HepG2 (cell line): ENCODE data around the gene ETHE1. TPM values are rescaled to one million over a fixed set of nuclear protein-coding genes. Genes with fewer than 3 reads are reported as not detected.

Source experiments
- ATAC-seq: fragments of 200-7000 bp; cut with Tn5 transposase; 3 replicates; pipeline ENCODE4 v1.9.1; 2020; ENCODE audit warnings: mild to moderate bottlenecking, moderate library complexity
- BruUV-seq: library from RNA; stranded (reverse); fragments of 400-500 nt; replicated peaks from 2 replicates; lab custom pipeline; 2021; lab: Mats Ljungman, UMichigan
- CTCF ChIA-PET: fragments of 300-600 bp; formaldehyde crosslinking; extraction: SDS; loops from one replicate; lab custom pipeline; 2021; ENCODE audit warnings: low total read pairs, inconsistent platforms, low intra/inter-chr PET ratio; lab: Yijun Ruan, JAX
- POLR2A ChIA-PET: fragments of 350-600 bp; sonication (Branson Sonifier 250); formaldehyde crosslinking; loops from one replicate; lab custom pipeline; 2020; ENCODE audit warnings: antibody characterized with exemption, inconsistent platforms; lab: Yijun Ruan, JAX
- DNase-seq: peaks from one replicate; pipeline ENCODE4 v3.0.0-alpha.2; 2015; ENCODE audit warnings: low spot score
- FAIRE-seq: peaks from 3 replicates; lab custom pipeline; 2011; peaks lifted over from hg19 to GRCh38; lab: Jason Lieb, UNC
- H2AFZ ChIP-seq: one replicate; pipeline ENCODE4 v1.6.1; 2011; ENCODE audit warnings: low read length, inconsistent platforms
- H3K27ac ChIP-seq: fragments of 300-600 bp; 3 replicates; pipeline ENCODE4 v1.8.0; 2011; ENCODE audit warnings: mixed run types, mild to moderate bottlenecking, mixed read lengths, low read length, inconsistent platforms; ENCODE audit not compliant: insufficient read depth; ENCODE audit errors: extremely low read length
- H3K27me3 ChIP-seq, 2 experiments: fragments of 200-600 bp in 1 of 2; 2 replicates in 1 of 2; 3 replicates in 1 of 2; pipeline versions ENCODE4 v1.6.0 to v1.8.0; 2011; ENCODE audit warnings: low read length in 2 of 2, mild to moderate bottlenecking in 2 of 2, moderate library complexity in 2 of 2, inconsistent platforms in 1 of 2; ENCODE audit not compliant: insufficient read depth in 2 of 2, control insufficient read depth in 1 of 2
- H3K36me3 ChIP-seq, 2 experiments: fragments of 200-600 bp in 1 of 2; replicated peaks in 1 of 2; 2 replicates in 1 of 2; 3 replicates in 1 of 2; pipeline versions ENCODE4 v1.5.1 to v1.8.0; 2011; ENCODE audit warnings: low read length in 2 of 2, inconsistent platforms in 1 of 2; ENCODE audit not compliant: insufficient read depth in 2 of 2, control insufficient read depth in 1 of 2
- H3K4me1 ChIP-seq: 2 replicates; pipeline ENCODE4 v1.5.1; 2012; ENCODE audit warnings: low read length, inconsistent platforms; ENCODE audit not compliant: insufficient read depth
- H3K4me2 ChIP-seq: 2 replicates; pipeline ENCODE4 v1.6.0; 2011; ENCODE audit warnings: low read depth, low read length, inconsistent platforms
- H3K4me3 ChIP-seq, 3 experiments: fragments of 200-600 bp in 1 of 3; sonication (generic), shearing (Covaris generic) in 1 of 3; replicated peaks in 1 of 3; 2 replicates each; pipeline ENCODE4 v1.5.1; 2011 to 2016; ENCODE audit warnings: low read length in 3 of 3, inconsistent platforms in 2 of 3, low read depth in 2 of 3, mild to moderate bottlenecking in 2 of 3, control low read depth in 1 of 3, mixed read lengths in 1 of 3; ENCODE audit not compliant: insufficient read depth in 1 of 3
- H3K79me2 ChIP-seq: one replicate; pipeline ENCODE4 v1.6.1; 2011; ENCODE audit warnings: low read length, inconsistent platforms; ENCODE audit not compliant: insufficient read depth
- H3K9ac ChIP-seq: 2 replicates; pipeline ENCODE4 v1.6.0; 2011; ENCODE audit warnings: mild to moderate bottlenecking, low read depth, low read length, inconsistent platforms; ENCODE audit not compliant: insufficient read depth
- H3K9me3 ChIP-seq: 2 replicates; pipeline ENCODE4 v1.5.1; 2012; ENCODE audit warnings: mild to moderate bottlenecking, low read length
- H4K20me1 ChIP-seq: 2 replicates; pipeline ENCODE4 v1.6.0; 2011; ENCODE audit warnings: inconsistent platforms, mild to moderate bottlenecking, low read length, moderate library complexity; ENCODE audit not compliant: insufficient read depth
- CTCF ChIP-seq: sonication (generic); formaldehyde crosslinking; IDR thresholded peaks from 2 replicates; pipeline ENCODE4 v1.5.0; 2020; ENCODE audit warnings: mild to moderate bottlenecking, missing genetic modification reagents, moderate library complexity
- EZH2 ChIP-seq: conservative IDR thresholded peaks from 2 replicates; pipeline ENCODE4 v1.6.1; 2012; ENCODE audit warnings: mild to moderate bottlenecking, low read depth, low read length, moderate library complexity
- GATAD2A ChIP-seq: IDR thresholded peaks from 2 replicates; pipeline ENCODE4 v1.6.1; 2016
- IRF2 ChIP-seq: IDR thresholded peaks from 2 replicates; pipeline ENCODE4 v1.6.1; 2018; ENCODE audit warnings: missing genetic modification reagents, missing compliant biosample characterization
- NR2C2 ChIP-seq: sonication (generic); formaldehyde crosslinking; IDR thresholded peaks from 2 replicates; pipeline ENCODE4 v1.4.0; 2020; ENCODE audit warnings: missing genetic modification reagents, mild to moderate bottlenecking, moderate library complexity, borderline replicate concordance
- PPARG ChIP-seq: conservative IDR thresholded peaks from 2 replicates; pipeline ENCODE4 v1.6.1; 2016; ENCODE audit warnings: missing biosample characterization, missing genetic modification reagents
- SMC3 ChIP-seq: IDR thresholded peaks from 2 replicates; pipeline ENCODE4 v1.6.1; 2011; ENCODE audit warnings: low read length, improper control_type of control experiment
- YEATS4 ChIP-seq: sonication (generic); formaldehyde crosslinking; IDR thresholded peaks from 2 replicates; pipeline ENCODE4 v1.4.0; 2020; ENCODE audit warnings: missing genetic modification reagents, borderline replicate concordance
- ZMYM4 ChIP-seq: sonication (generic); formaldehyde crosslinking; IDR thresholded peaks from 2 replicates; pipeline ENCODE4 v1.8.1; 2023; ENCODE audit warnings: mild to moderate bottlenecking, missing genetic modification reagents
- ZNF17 ChIP-seq: sonication (generic); formaldehyde crosslinking; IDR thresholded peaks from 2 replicates; pipeline ENCODE4 v1.5.0; 2020; ENCODE audit warnings: mild to moderate bottlenecking, missing genetic modification reagents
- ZNF335 ChIP-seq: sonication (generic); formaldehyde crosslinking; IDR thresholded peaks from 2 replicates; pipeline ENCODE4 v1.4.0; 2020; ENCODE audit warnings: missing genetic modification reagents
- ZNF569 ChIP-seq: sonication (generic); formaldehyde crosslinking; IDR thresholded peaks from 2 replicates; pipeline ENCODE4 v1.5.0; 2020; ENCODE audit warnings: mild to moderate bottlenecking, missing genetic modification reagents, moderate library complexity, borderline replicate concordance
- WGBS: methylation state at CpG from one replicate; pipeline ENCODE4 v1.1.6; 2017; ENCODE audit warnings: low lambda C conversion rate; 5-methylcytosine and 5-hydroxymethylcytosine counted together
- in situ Hi-C: cut with HindIII; loops from 2 replicates; pipeline ENCODE4 v1.10.0; 2017; ENCODE audit warnings: low pct_unique_long_range_greater_than_20kb; ENCODE audit not compliant: extremely low pct_ligation_motif_present
- intact Hi-C: fragments of 100-400 bp; cut with micrococcal nuclease; formaldehyde crosslinking; loops from one replicate; pipeline ENCODE4 v1.10.0; 2022; ENCODE audit not compliant: unreplicated experiment
- polyA plus RNA-seq, 8 experiments: library from polyadenylated mRNA; depleted of rRNA in 3 of 8; stranded (reverse) in 7 of 8; unstranded in 1 of 8; fragments of >200 nt; fragmentation: Illumina TruSeq in 4 of 8; extraction: Trizol in 4 of 8; gene quantifications; 2 replicates each; pipeline versions ENCODE4 v1.2.1 to v1.2.3, GENCODE V29; 2011 to 2016; ENCODE audit warnings: low read depth in 4 of 8, missing spikeins in 1 of 8, mixed read lengths in 1 of 8; ENCODE audit not compliant: insufficient read depth in 1 of 8
- total RNA-seq, 5 experiments: library from RNA; depleted of rRNA; stranded (reverse); fragments of >200 nt; fragmentation: Illumina TruSeq; extraction: Trizol; gene quantifications; 2 replicates each; pipeline ENCODE4 v1.2.3, GENCODE V29; 2016; ENCODE audit warnings: low read depth in 1 of 5

Gene ETHE1
- total and polyA plus RNA-seq, 2 of the 13 experiments (the other 11 are each of a cell fraction or from before 2014, with no cell fraction given) = 32.5 to 58.4 TPM

- TF ChIP-seq CTCF (CRISPR knock-in tag) (peak; percentile 84), ZMYM4 (CRISPR knock-in tag) (no peak), SMC3 (peak; percentile 67), ZNF335 (CRISPR knock-in tag) (0 out of 2 replicates have a peak, but pooled peaks have one; percentile 35)
Observed at GRCh38 chr19:43555185-43555770, 28.3 kb upstream of the ETHE1 start (continued).

- intact Hi-C loops = no loop called here
- H3K4me3 ChIP-seq = no peak overlapping the region
- H4K20me1 ChIP-seq = no peaks in the 10 kb centered on the region
- ChIA-PET POLR2A (interaction anchor here (1.3 kb wide), 1 partner anchor 21 kb away, joined by 3 read pairs; the partner anchor contains the start of genes PINLYP and XRCC1), CTCF (interaction anchor here (1.0 to 1.9 kb wide), 4 partner anchors 40 to 108 kb away, joined by 3 to 14 read pairs (median 8); no protein-coding TSS in a partner anchor)
- no peaks in the 10 kb centered on the region for H3K27me3 ChIP-seq
- peaks cover 18 to 46% of the 10 kb centered on the region in 2 experiments for H3K36me3 ChIP-seq
- BruUV-seq = no TSS peak
- no peaks in the 10 kb centered on the region for H3K79me2 ChIP-seq
- ATAC-seq (no peak), FAIRE-seq (no peak), DNase-seq (no peak)
- H3K9me3 ChIP-seq = no peaks in the 10 kb centered on the region
- no peak overlapping the region for H3K27ac ChIP-seq
- in situ Hi-C loops = no loop called here
- 96% methylated on average over 15 of the region's 15 CpGs for WGBS
- no peaks in the 10 kb centered on the region for H3K4me1 ChIP-seq
- no peak overlapping the region for H2AFZ ChIP-seq
- no peak overlapping the region for H3K9ac ChIP-seq
- no peak overlapping the region for H3K4me2 ChIP-seq
- TF ChIP-seq NR2C2 (CRISPR knock-in tag) (no peak), GATAD2A (CRISPR knock-in tag) (no peak), EZH2 (no peak), YEATS4 (CRISPR knock-in tag) (no peak), ZNF569 (CRISPR knock-in tag) (no peak), IRF2 (CRISPR knock-in tag) (no peak), ZNF17 (CRISPR knock-in tag) (no peak), PPARG (CRISPR knock-in tag) (no peak)
Observed at GRCh38 chr19:43554317-43554895, 27.4 kb upstream of the ETHE1 start.
